GM10847 (cell line): Measurements from ENCODE around the gene ABCB6.

ENCODE experiments used
- POLR2A ChIP-seq: IDR thresholded peaks from 2 replicates; pipeline ENCODE4 v1.6.1; 2011; ENCODE audit not compliant: insufficient read length; ENCODE audit errors: extremely low read depth

Gene ABCB6

GRCh38 chr2:219209236-219210195 lies 9.2 kb downstream of the ABCB6 start:
- no peak for TF ChIP-seq POLR2A

GRCh38 chr2:219207884-219208740 lies 10.6 kb downstream of the ABCB6 start:
- TF ChIP-seq POLR2A, result no peak

DNA sequence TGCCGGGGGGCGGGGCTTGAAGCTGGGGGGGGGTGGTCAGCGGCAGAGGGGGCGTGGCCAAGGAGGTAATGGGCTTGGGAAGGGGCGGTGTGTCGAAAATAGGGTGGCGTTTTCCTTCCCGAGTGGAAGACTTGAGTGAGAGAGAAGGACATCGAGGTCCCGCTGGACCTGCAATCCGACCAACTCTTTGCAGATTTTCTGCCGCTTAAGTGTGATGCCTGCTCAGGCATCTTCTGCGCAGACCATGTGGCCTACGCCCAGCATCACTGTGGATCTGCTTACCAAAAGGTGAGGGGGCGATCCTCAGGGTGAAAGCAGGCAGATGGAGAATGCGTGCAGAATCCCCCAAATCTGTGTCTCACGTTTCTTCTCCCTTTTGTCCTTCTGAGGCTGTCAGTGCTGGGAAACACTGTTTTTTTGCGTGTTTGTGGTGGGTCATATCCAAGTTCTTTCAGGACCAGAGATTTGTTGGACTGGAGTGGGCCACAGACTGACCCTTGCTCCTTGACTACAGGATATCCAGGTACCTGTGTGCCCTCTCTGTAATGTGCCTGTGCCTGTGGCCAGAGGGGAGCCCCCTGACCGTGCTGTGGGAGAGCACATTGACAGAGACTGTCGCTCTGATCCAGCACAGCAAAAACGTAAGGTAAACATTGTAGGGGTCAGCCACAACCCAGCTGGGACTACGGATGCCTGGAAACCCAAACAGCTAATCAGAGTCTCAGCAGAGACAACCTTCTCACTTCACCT lies 11.4 kb downstream of the ABCB6 start:
- no peak for TF ChIP-seq POLR2A

- peak; percentile 98 for TF ChIP-seq POLR2A
Measured at GRCh38 chr2:219206328-219207133, 12.2 kb downstream of the ABCB6 start, which contains the start of gene ZFAND2B. Gene ZFAND2B (plus strand): TSS chr2:219206782. CDS start chr2:219206988, 206 bp downstream.

GRCh38 chr2:219205981-219206327 lies 12.8 kb downstream of the ABCB6 start:
- no peak for TF ChIP-seq POLR2A

GRCh38 chr2:219205165-219205538 lies 13.6 kb downstream of the ABCB6 start:
- TF ChIP-seq POLR2A, result no peak

DNA sequence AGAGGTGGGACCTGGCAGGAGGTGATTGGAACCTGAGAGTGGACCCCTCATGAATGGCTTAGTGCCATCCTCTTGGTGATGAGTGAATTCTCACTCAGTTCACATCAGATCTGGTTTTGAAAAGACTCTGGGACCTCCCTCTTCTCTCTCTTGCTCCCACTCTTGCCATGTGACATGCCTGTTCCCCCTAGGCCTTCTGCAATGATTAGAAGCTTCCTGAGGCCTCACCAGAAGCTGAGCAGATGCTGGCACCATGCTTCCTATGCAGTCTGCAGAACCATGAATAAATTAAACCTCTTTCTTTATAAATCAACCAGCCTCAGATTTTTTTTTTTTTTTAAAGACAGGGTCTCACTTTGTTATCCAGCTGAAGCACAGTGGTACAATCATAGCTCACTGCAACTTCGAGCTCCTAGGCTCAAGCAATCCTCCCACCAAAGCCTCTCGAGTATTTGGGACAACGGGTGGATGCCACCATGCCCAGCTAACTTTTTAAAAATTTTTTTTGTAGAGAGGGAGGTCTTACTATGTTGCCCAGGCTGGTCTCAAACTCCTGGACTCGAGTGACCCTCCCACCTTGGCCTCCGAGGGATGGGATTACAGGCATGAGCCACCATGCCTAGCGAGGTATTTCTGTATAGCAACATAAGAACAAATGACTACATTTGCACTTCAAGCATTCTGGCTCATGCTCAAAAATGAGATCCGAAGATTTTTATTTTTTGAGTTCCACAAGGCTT lies 14.2 kb downstream of the ABCB6 start:
- no peak for TF ChIP-seq POLR2A

- TF ChIP-seq POLR2A, result no peak
Measured at GRCh38 chr2:219199470-219200211, 19.1 kb downstream of the ABCB6 start.

- TF ChIP-seq POLR2A, result no peak
Measured at GRCh38 chr2:219198974-219199373, 19.8 kb downstream of the ABCB6 start.

- TF ChIP-seq POLR2A, result no peak
Measured at GRCh38 chr2:219197388-219197787, 21.4 kb downstream of the ABCB6 start.

- no peak for TF ChIP-seq POLR2A
Measured at GRCh38 chr2:219186754-219187456, 31.9 kb downstream of the ABCB6 start.

GRCh38 chr2:219184121-219184520 lies 34.6 kb downstream of the ABCB6 start:
- TF ChIP-seq POLR2A, result no peak
